Cardiac muscle cell (in vitro differentiated cells and primary cell): Measurements from ENCODE around the gene TUBA4B. TPM values are rescaled to one million over a fixed set of nuclear protein-coding genes. Genes with fewer than 3 reads are reported as not detected.

Experiments
- DNase-seq, 2 donors: peaks; one replicate each; pipeline versions ENCODE4 v3.0.0 to v3.0.0-alpha.2; 2010 to 2017; ENCODE audit warnings: low read depth in 1 of 2, low spot score in 1 of 2
- H3K27ac ChIP-seq: fragments of 200-600 bp; sonication (generic); 2 replicates; pipeline ENCODE4 v1.5.1; 2016
- H3K27me3 ChIP-seq: fragments of 200-600 bp; sonication (generic); 2 replicates; pipeline ENCODE4 v1.6.0; 2016; ENCODE audit warnings: control low read depth
- H3K36me3 ChIP-seq: fragments of 200-600 bp; sonication (generic); 2 replicates; pipeline ENCODE4 v1.5.1; 2016; ENCODE audit warnings: control low read depth
- H3K4me1 ChIP-seq: fragments of 200-600 bp; sonication (generic); 2 replicates; pipeline ENCODE4 v1.8.1; 2017; ENCODE audit warnings: low read depth, mild to moderate bottlenecking, mixed run types
- H3K4me3 ChIP-seq: fragments of 200-600 bp; sonication (generic); 2 replicates; pipeline ENCODE4 v1.5.1; 2016; ENCODE audit warnings: mild to moderate bottlenecking
- H3K9me3 ChIP-seq: fragments of 200-600 bp; sonication (generic); 2 replicates; pipeline ENCODE4 v1.5.1; 2017; ENCODE audit warnings: low read depth, mild to moderate bottlenecking, control low read depth
- CTCF ChIP-seq: IDR thresholded peaks from 2 replicates; pipeline ENCODE4 v1.5.1; 2012; ENCODE audit warnings: low read depth, mild to moderate bottlenecking, low read length
- polyA plus RNA-seq: library from polyadenylated mRNA; unstranded; fragments of >200 nt; fragmentation: Nextera tagmentation; extraction: Ambion mirVana; gene quantifications from 2 replicates; pipeline ENCODE4 v1.2.1, GENCODE V29; 2016
- total RNA-seq: library from RNA; depleted of rRNA; stranded (reverse); fragments of >200 nt; gene quantifications from 2 replicates; pipeline ENCODE4 v1.2.3, GENCODE V29; 2016

TUBA4B gene
- total and polyA plus RNA-seq, 2 experiments from 2014 or later = not detected

GRCh38 chr2:219220652-219221402 lies 32.2 kb upstream of the TUBA4B start:
- Histone ChIP-seq H3K27ac (no peak overlapping the region), H3K27me3 (no peaks in the 10 kb centered on the region), H3K4me1 (peaks cover 12% of the 10 kb centered on the region), H3K4me3 (no peak overlapping the region), H3K9me3 (no peaks in the 10 kb centered on the region), H3K36me3 (peaks cover 56% of the 10 kb centered on the region)
- DNase-seq = no peak
- TF ChIP-seq CTCF = no peak

GRCh38 chr2:219221957-219222518 lies 31.0 kb upstream of the TUBA4B start:
- Histone ChIP-seq H3K9me3 (no peaks in the 10 kb centered on the region), H3K27me3 (no peaks in the 10 kb centered on the region), H3K4me3 (no peak overlapping the region), H3K27ac (no peak overlapping the region), H3K4me1 (peaks cover 12% of the 10 kb centered on the region), H3K36me3 (peaks cover 56% of the 10 kb centered on the region)
- no peak for TF ChIP-seq CTCF
- DNase-seq = no peak

DNA sequence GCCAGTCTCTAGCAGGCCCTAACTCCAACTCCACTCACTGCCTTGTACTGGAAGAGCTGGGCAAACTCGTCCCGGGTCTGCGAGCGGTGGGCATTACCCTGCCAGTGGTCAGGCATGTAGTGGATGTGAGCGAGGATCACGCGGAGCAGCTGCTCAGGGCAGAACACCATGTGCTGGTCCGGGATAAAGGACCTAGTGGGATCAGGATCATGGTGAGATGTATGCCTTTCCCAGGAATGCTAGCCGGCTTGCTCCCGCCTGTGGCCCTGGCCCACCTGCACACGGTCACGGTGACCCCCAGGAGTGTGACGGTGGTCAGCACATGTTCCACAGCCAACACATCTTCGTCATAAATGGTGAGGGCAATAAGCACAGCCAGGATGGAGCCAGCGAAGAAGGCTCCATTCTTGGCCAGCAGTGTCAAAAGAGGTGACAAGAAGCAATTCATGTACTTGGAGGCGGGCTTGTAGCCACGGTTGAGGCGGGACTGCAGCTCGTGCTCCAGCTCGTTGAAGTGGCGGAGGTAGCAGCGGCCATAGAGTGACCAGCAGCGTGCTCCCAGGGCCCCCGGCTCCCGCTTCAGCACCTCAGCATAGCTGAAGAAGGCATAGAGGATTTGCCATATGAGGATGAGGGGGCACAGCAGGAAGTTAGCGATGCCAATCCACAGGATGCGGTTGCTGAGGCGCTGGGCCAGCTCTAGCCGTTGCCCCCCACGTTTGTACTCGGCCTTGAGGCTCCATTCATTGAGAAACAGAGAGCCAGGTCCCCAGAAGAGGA lies 29.0 kb upstream of the TUBA4B start:
- no peak for TF ChIP-seq CTCF

GRCh38 chr2:219225350-219225749 lies 27.7 kb upstream of the TUBA4B start:
- Histone ChIP-seq H3K36me3 (peaks cover 48% of the 10 kb centered on the region), H3K4me3 (no peak overlapping the region), H3K27ac (no peak overlapping the region), H3K4me1 (peaks cover 7% of the 10 kb centered on the region), H3K9me3 (no peaks in the 10 kb centered on the region), H3K27me3 (no peaks in the 10 kb centered on the region)
- DNase-seq = no peak
- TF ChIP-seq CTCF = no peak

More for the DNA sequence above, 29.0 kb upstream of the TUBA4B start:
- peaks cover 11% of the 10 kb centered on the region for H3K4me1 ChIP-seq
- no peak overlapping the region for H3K27ac ChIP-seq
- no peaks in the 10 kb centered on the region for H3K27me3 ChIP-seq
- peaks cover 56% of the 10 kb centered on the region for H3K36me3 ChIP-seq
- no peaks in the 10 kb centered on the region for H3K9me3 ChIP-seq
- H3K4me3 ChIP-seq = no peak overlapping the region
- DNase-seq = no peak

DNA sequence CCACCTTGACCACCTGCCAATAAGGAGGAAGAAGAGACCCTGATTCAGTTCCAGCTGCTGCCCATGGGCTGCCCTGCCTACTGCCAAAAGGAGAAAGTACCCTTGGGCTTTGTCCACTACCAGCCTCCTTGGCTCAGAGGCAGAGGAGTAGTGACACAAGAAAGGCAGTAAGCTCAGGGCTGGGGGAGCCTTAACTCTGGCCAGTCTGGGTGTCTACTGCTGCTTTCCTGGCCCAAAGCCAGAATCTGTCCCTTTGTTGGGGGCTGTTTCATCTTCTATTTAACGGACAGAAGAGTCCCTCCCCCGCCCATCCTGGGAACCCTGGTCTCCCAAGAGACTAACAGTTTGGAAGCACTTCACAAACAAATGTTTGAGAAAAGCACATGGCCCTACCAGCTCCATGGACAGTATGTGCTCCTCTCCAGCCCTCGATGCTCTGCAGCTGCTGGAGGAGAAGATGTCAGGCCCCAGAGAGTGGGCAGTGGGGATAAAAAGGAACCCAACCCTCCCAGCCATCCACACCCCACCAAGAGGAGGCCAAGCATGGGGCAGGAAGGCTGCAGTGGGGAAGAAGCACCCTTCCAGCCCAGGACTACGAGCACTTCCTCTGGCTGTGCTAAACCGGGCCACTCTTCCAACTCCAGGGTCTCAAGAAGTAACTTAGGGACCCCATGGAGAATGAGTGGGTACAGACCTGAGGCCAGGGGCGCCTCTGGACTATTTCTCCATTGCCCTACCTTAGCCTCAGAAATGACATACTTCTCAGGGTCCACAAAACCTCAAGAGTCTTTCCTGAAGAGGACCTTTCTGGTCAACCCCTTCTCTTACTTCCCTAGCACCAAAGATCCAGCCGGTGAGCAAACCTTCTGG lies 24.8 kb upstream of the TUBA4B start:
- H3K36me3 ChIP-seq = peaks cover 41% of the 10 kb centered on the region
- DNase-seq = no peak
- H3K27me3 ChIP-seq = no peaks in the 10 kb centered on the region
- peak overlapping the region; percentile 72 for H3K4me3 ChIP-seq
- H3K9me3 ChIP-seq = no peaks in the 10 kb centered on the region
- no peak for TF ChIP-seq CTCF
- peaks cover 16% of the 10 kb centered on the region for H3K4me1 ChIP-seq
- H3K27ac ChIP-seq = peak overlapping the region; percentile 94
